Stomach (tissue), 4 donors: ENCODE data around the gene MYO1H.

Experiments used
- EP300 ChIP-seq: sonication (generic); formaldehyde crosslinking; IDR thresholded peaks from one replicate; pipeline ENCODE4 v1.6.1; 2017; ENCODE audit warnings: antibody characterized with exemption
- POLR2A ChIP-seq, 4 donors: fragments of 450-650 bp; IDR thresholded peaks; one replicate each; pipeline ENCODE4 v1.6.1; 2016; ENCODE audit warnings: antibody characterized with exemption in 4 of 4, control low read depth in 2 of 4, mild to moderate bottlenecking in 1 of 4, moderate library complexity in 1 of 4
- POLR2AphosphoS5 ChIP-seq, 3 donors: sonication (generic); formaldehyde crosslinking; IDR thresholded peaks; one replicate each; pipeline ENCODE4 v1.6.1; 2016; ENCODE audit warnings: antibody characterized with exemption in 3 of 3
- TF ChIP-seq, protein P1 (sequence below), 7 experiments: fragments of 450-650 bp in 4 of 7; fragments of 200-600 bp in 3 of 7; sonication (generic) in 3 of 7; IDR thresholded peaks; one replicate each; pipeline ENCODE4 v1.5.1; 2016 to 2019; ENCODE audit warnings: antibody characterized with exemption in 7 of 7, control low read depth in 2 of 7, mild to moderate bottlenecking in 1 of 7

DNA sequence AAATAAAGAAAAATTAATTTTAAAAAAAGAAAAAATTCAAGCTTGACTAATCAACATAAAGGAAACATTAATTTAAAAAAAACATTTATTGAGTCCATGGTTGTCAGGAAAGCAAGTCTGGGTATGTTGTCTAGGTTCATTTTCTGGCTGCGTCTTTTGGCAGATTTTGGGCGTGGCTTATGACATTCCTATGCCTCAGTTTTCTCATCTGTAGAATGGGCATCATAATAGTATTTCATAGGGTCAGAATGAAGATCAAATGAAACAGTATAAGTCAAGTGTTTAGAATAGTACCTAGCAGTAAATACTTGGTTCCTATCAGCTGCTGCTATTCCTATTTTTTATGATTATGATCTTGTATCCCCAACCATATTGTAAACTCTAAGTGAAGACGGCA lies 40.5 kb downstream of the MYO1H start:
- TF ChIP-seq POLR2AphosphoS5 (IDR thresholded peaks at IDR 0.05) (no peak), EP300 (no peak), POLR2A (IDR thresholded peaks at IDR 0.05) (no peak)
- TF ChIP-seq, protein P1, sequence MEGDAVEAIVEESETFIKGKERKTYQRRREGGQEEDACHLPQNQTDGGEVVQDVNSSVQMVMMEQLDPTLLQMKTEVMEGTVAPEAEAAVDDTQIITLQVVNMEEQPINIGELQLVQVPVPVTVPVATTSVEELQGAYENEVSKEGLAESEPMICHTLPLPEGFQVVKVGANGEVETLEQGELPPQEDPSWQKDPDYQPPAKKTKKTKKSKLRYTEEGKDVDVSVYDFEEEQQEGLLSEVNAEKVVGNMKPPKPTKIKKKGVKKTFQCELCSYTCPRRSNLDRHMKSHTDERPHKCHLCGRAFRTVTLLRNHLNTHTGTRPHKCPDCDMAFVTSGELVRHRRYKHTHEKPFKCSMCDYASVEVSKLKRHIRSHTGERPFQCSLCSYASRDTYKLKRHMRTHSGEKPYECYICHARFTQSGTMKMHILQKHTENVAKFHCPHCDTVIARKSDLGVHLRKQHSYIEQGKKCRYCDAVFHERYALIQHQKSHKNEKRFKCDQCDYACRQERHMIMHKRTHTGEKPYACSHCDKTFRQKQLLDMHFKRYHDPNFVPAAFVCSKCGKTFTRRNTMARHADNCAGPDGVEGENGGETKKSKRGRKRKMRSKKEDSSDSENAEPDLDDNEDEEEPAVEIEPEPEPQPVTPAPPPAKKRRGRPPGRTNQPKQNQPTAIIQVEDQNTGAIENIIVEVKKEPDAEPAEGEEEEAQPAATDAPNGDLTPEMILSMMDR (IDR thresholded peaks at IDR 0.05): no peak
